Activated naive CD4-positive, alpha-beta T cell (primary cell): Measurements from ENCODE around the gene TEX53.

Source experiments
- DNase-seq, 4 experiments: peaks; one replicate each; lab custom pipeline; 2025; lab: John Stamatoyannopoulos, UW

TEX53 gene

GRCh38 chr9:114680259-114681001, 22.8 kb upstream of the TEX53 start:
- no peak for DNase-seq

- DNase-seq, result no peak
These were observed 21.2 kb upstream of the TEX53 start for GRCh38 chr9:114678795-114679194.

GRCh38 chr9:114678130-114678529, 20.5 kb upstream of the TEX53 start:
- no peak for DNase-seq

- DNase-seq, result no peak
These were observed 19.8 kb upstream of the TEX53 start for GRCh38 chr9:114677418-114677817.

GRCh38 chr9:114676901-114677300, 19.3 kb upstream of the TEX53 start:
- no peak for DNase-seq

- no peak for DNase-seq
These were observed 17.4 kb upstream of the TEX53 start for GRCh38 chr9:114674798-114675540.

GRCh38 chr9:114674076-114674797, 16.6 kb upstream of the TEX53 start:
- no peak for DNase-seq

GRCh38 chr9:114671605-114672004, 14.0 kb upstream of the TEX53 start:
- no peak for DNase-seq

- no peak for DNase-seq
These were observed 12.4 kb upstream of the TEX53 start for GRCh38 chr9:114669961-114670360.

- no peak for DNase-seq
These were observed 10.5 kb upstream of the TEX53 start for GRCh38 chr9:114668146-114668545.

- no peak for DNase-seq
These were observed 9.2 kb upstream of the TEX53 start for GRCh38 chr9:114666851-114667250.

- DNase-seq, result no peak
These were observed 8.8 kb upstream of the TEX53 start for GRCh38 chr9:114666401-114666800.

- DNase-seq, result no peak
These were observed 6.6 kb upstream of the TEX53 start for GRCh38 chr9:114664181-114664580.

GRCh38 chr9:114662081-114662989, 4.7 kb upstream of the TEX53 start:
- DNase-seq, result peak; percentile 21 to 44 (median 32)

- no peak for DNase-seq
These were observed 1.3 kb downstream of the TEX53 start for GRCh38 chr9:114656301-114656700.

- DNase-seq, result no peak
These were observed 1.9 kb downstream of the TEX53 start for GRCh38 chr9:114655689-114656088.

- DNase-seq, result peak; percentile 41 to 75 (median 66)
These were observed 3.9 kb downstream of the TEX53 start for GRCh38 chr9:114653556-114654159.

GRCh38 chr9:114652776-114653555, 4.6 kb downstream of the TEX53 start:
- no peak for DNase-seq

GRCh38 chr9:114643896-114644295, 13.7 kb downstream of the TEX53 start:
- no peak for DNase-seq

GRCh38 chr9:114643001-114643400, 14.6 kb downstream of the TEX53 start:
- DNase-seq, result no peak

GRCh38 chr9:114641967-114642366, 15.6 kb downstream of the TEX53 start:
- DNase-seq, result no peak
